AG09309 (cell line): ENCODE results near the gene C13orf46.

ENCODE experiments used
- DNase-seq: peaks from one replicate; pipeline ENCODE4 v3.0.0-alpha.2; 2010; ENCODE audit warnings: low read depth
- H3K4me3 ChIP-seq: 2 replicates; pipeline ENCODE4 v1.5.1; 2011; ENCODE audit warnings: mild to moderate bottlenecking, low read depth, low read length, moderate library complexity; ENCODE audit not compliant: control insufficient read depth
- TF ChIP-seq, protein P1 (sequence below): IDR thresholded peaks from 2 replicates; pipeline ENCODE4 v1.5.1; 2011; ENCODE audit warnings: mild to moderate bottlenecking, low read depth, low read length, inconsistent platforms; ENCODE audit not compliant: insufficient read depth, control insufficient read depth; ENCODE audit errors: missing control alignments

Gene C13orf46

DNA sequence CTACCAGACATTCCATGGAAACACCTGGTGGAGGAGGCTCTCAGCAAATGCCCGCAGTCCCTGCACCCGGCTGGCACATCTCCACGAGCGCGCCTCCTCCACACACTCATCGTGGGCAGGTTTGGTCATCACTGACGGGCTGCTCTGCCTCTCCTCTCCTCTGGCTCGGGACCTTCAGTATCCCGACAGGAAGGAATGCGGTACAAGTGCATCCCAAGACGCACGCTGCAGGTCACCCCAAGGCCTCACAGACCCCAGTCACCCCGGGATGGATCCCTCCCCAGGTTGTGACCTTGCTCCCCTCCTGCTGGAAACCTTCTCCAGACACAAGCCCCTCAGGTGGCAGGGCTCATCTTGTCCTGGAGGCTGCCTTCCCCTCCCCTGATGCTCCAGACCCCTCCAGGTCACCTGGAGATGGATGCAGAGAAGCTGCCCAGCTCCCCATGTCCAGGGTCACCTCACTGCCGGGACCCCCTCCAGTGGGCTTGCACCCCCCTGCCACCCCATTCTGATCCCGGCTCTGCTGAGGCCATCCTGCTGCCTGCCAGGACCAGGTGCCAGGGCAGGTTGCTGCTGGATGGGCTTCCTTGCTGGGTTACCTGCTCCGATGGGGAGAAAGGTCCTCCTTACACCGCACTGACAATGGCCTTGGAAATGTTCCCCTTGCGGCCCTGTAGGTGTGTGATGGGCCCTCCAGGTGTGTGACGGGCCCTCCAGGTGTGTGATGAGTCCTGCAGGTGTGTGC, 29.9 kb downstream of the C13orf46 start:
- TF ChIP-seq, protein P1, sequence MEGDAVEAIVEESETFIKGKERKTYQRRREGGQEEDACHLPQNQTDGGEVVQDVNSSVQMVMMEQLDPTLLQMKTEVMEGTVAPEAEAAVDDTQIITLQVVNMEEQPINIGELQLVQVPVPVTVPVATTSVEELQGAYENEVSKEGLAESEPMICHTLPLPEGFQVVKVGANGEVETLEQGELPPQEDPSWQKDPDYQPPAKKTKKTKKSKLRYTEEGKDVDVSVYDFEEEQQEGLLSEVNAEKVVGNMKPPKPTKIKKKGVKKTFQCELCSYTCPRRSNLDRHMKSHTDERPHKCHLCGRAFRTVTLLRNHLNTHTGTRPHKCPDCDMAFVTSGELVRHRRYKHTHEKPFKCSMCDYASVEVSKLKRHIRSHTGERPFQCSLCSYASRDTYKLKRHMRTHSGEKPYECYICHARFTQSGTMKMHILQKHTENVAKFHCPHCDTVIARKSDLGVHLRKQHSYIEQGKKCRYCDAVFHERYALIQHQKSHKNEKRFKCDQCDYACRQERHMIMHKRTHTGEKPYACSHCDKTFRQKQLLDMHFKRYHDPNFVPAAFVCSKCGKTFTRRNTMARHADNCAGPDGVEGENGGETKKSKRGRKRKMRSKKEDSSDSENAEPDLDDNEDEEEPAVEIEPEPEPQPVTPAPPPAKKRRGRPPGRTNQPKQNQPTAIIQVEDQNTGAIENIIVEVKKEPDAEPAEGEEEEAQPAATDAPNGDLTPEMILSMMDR, result no peak
- no peak for DNase-seq
- H3K4me3 ChIP-seq, result no peak overlapping the region

DNA sequence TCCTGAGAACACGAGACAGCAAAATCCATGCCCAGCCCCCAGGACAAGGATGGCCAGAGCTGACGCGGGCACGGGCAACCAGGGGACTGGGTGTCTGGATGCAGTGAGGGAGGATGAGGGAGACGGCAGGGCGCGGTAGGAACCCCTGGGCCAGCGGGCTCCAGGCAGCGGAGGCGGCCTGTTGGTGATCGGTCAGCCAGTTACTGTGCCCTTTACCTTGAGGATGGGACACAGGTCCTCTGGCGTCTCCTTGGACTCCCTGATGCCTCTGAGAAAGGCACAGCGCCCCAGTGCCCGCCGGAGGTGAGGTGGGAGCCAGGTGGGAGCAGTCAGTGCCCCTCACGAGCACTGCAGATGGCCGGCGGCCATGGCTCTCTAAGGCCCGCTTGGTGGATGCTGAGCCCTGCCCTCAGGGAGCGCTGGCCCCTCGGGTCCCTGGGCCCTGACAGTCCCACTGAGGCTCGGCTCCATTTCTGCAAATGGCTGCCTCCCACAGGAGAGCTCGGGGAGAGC, 31.2 kb downstream of the C13orf46 start:
- TF ChIP-seq, protein P1, result no peak
- DNase-seq, result no peak
- no peak overlapping the region for H3K4me3 ChIP-seq

DNA sequence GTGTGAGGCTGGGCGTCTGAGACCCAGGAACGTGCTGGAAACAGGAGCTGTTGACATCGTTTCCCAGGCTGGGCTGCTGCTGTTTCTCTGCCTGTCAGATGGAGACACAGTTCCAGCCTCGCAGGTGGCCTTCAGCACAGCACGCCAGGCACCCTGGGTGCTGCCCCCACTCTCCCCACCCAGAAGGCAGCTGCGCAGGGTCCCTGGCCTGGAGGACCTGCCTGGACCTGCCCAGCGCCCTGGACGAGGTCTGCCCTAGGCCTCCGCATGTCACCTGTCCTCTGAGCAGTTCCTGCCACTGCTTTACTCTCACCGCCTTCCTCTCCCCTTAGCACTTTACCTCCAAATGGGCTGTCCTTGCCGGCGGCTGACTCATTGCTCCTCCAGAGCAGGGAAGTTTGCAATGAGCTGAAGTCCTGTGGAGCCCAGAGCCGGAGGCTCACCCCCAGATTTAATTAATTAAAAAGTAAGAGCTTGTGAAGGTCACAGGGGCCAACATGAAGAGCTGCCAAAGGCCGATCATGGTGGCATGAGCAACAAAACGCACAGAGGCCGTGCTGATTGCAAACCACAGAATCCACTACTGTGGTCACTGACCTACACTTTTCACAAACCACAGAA, 32.2 kb downstream of the C13orf46 start:
- no peak for DNase-seq
- no peak overlapping the region for H3K4me3 ChIP-seq
- TF ChIP-seq, protein P1, result no peak

DNA sequence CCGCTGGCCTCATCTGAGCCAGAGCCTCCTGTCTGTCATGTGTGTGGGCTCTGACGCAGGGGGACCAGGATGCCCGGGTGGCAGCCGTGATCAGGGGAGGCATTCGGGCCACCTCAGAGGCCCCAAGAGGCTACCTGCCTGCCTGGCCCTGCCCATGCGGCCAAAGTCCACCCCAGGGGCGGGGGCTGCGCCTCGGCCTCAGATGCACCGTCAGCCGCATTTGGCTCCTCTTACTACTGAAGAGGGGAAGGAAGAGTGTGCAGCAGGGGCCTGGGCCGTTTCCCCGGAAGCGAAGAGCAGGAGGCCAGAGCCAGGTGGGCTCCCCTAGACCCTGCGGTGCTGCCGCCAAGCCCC, 34.0 kb downstream of the C13orf46 start:
- DNase-seq, result no peak
- H3K4me3 ChIP-seq, result no peak overlapping the region
- TF ChIP-seq, protein P1, result no peak

DNA sequence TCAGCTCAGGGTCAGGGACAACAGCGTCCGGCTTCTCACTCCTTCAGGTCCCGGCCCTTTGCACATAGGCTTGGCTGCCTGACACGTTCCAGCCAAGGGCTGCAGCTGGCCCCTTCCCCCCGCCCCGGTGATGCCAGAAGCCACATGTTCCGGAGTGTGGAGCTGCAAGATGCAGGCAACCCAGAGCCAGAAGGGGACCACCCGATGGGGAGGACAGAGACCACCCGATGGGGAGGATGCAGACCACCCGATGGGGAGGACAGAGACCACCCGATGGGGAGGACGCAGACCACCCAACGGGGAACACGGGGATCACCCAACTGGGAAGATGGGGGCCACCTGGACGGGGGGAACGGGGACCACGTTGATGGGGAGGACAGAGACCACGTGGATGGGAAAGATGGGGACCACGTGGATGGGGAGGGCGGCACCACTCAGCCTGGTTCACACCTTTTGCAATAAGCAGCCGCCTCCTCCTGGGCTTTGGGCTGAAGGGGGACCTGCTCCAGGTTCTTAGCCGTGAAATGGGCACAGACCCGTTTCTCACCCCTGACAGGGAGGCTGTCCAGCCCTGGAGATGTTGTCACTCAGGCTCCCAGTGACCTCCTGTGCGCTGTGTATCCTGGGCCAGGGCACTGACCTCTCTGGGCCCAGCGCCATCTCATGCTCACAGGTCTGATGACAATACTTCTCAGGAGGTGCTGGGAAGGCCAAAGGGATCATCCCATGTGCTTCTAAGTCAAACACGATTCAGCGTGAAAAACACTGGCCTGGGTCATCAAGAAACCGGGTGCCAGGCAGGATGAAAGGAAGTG, 34.5 kb downstream of the C13orf46 start:
- no peak for DNase-seq
- TF ChIP-seq, protein P1, result no peak
- H3K4me3 ChIP-seq, result no peak overlapping the region

DNA sequence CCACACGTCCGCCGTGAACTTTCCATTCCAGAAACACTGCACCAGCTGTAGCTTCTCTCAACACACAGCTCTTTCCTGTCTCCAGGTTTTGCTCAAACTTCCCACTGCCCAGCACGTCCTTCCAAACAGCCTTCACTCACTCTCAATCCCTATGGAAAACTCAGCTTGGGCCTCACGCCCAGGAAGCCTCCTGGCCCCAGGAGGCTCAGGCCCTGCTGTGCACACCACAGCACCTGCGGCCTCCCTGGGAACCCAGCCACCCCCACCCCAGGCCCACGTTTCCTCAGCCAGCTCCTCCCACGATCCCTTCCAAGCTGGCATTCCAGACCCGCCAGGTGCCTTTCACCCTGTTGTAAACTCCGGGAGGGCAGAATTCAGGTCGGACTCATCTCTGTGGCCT, 35.2 kb downstream of the C13orf46 start:
- DNase-seq, result no peak
- TF ChIP-seq, protein P1, result no peak

More for the DNA sequence above, 35.2 kb downstream of the C13orf46 start:
- no peak overlapping the region for H3K4me3 ChIP-seq
